ENCODE measurements around the gene PYGO2. TPM values are rescaled to one million over a fixed set of nuclear protein-coding genes. Genes with fewer than 3 reads are reported as not detected.

The PYGO2 gene
- total and polyA plus RNA-seq, 2 of the 8 experiments (the other 6 are each of a cell fraction or from before 2014, with no cell fraction given): 31.0 to 31.6 TPM

DNA sequence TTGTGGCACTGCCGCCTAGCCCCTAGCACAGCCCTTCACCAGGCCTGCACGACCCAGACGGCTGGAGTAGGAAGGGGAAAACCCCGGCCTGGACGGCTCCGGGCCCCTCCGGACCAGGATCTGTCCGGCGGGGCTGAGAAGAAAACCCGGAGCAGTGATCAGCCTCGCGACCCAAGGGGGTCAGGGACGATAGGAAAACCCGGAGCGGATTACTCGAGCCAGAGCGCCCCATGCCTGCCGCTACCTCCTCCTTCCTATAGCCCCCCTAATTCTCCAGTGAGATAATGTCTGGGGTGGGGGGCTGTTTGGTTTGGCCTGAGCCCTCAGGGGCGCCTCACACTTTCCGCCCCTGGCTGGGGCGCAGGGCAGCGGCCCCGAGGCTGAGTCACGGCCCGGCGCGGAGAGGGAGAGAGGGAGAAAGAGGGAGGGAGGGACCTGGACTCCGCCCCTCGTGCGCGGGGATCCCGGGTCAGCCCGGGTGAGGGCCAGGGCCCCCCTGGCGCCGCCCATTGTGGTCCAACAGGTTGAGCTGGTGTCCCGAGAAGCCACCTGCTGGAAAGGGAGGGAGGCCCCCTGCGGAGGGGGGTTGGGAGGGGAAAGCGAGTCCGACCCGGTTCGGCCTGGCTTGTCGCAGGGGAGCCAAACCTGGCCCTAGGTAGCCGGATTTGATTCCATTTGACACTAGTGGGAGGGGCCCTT is 39.3 kb upstream of the PYGO2 start (continued):
- TF ChIP-seq PHF8 (conservative IDR thresholded peaks at IDR 0.05; ENCODE audit: low read depth, low read length) (0 out of 2 replicates have a peak, but pooled peaks have one; percentile 42), GABPA (IDR thresholded peaks at IDR 0.05; ENCODE audit: borderline replicate concordance, insufficient read depth, low read length) (peak; percentile 63; the same call in 1 of the 2 replicates), SP4 (IDR thresholded peaks at IDR 0.05; ENCODE audit: low read length) (peak; percentile 52; the same call in 1 of the 2 replicates), TEAD4 (IDR thresholded peaks at IDR 0.05; ENCODE audit: low read depth, low read length) (0 out of 2 replicates have a peak, but pooled peaks have one; percentile 42), RFX5 (IDR thresholded peaks at IDR 0.05; ENCODE audit: borderline replicate concordance, low read depth, low read length) (peak; percentile 78), YY1 (IDR thresholded peaks at IDR 0.05; ENCODE audit: low read depth, low read length) (peak; percentile 74; the same call in 1 of the 2 replicates)
- TF ChIP-seq, protein P1, sequence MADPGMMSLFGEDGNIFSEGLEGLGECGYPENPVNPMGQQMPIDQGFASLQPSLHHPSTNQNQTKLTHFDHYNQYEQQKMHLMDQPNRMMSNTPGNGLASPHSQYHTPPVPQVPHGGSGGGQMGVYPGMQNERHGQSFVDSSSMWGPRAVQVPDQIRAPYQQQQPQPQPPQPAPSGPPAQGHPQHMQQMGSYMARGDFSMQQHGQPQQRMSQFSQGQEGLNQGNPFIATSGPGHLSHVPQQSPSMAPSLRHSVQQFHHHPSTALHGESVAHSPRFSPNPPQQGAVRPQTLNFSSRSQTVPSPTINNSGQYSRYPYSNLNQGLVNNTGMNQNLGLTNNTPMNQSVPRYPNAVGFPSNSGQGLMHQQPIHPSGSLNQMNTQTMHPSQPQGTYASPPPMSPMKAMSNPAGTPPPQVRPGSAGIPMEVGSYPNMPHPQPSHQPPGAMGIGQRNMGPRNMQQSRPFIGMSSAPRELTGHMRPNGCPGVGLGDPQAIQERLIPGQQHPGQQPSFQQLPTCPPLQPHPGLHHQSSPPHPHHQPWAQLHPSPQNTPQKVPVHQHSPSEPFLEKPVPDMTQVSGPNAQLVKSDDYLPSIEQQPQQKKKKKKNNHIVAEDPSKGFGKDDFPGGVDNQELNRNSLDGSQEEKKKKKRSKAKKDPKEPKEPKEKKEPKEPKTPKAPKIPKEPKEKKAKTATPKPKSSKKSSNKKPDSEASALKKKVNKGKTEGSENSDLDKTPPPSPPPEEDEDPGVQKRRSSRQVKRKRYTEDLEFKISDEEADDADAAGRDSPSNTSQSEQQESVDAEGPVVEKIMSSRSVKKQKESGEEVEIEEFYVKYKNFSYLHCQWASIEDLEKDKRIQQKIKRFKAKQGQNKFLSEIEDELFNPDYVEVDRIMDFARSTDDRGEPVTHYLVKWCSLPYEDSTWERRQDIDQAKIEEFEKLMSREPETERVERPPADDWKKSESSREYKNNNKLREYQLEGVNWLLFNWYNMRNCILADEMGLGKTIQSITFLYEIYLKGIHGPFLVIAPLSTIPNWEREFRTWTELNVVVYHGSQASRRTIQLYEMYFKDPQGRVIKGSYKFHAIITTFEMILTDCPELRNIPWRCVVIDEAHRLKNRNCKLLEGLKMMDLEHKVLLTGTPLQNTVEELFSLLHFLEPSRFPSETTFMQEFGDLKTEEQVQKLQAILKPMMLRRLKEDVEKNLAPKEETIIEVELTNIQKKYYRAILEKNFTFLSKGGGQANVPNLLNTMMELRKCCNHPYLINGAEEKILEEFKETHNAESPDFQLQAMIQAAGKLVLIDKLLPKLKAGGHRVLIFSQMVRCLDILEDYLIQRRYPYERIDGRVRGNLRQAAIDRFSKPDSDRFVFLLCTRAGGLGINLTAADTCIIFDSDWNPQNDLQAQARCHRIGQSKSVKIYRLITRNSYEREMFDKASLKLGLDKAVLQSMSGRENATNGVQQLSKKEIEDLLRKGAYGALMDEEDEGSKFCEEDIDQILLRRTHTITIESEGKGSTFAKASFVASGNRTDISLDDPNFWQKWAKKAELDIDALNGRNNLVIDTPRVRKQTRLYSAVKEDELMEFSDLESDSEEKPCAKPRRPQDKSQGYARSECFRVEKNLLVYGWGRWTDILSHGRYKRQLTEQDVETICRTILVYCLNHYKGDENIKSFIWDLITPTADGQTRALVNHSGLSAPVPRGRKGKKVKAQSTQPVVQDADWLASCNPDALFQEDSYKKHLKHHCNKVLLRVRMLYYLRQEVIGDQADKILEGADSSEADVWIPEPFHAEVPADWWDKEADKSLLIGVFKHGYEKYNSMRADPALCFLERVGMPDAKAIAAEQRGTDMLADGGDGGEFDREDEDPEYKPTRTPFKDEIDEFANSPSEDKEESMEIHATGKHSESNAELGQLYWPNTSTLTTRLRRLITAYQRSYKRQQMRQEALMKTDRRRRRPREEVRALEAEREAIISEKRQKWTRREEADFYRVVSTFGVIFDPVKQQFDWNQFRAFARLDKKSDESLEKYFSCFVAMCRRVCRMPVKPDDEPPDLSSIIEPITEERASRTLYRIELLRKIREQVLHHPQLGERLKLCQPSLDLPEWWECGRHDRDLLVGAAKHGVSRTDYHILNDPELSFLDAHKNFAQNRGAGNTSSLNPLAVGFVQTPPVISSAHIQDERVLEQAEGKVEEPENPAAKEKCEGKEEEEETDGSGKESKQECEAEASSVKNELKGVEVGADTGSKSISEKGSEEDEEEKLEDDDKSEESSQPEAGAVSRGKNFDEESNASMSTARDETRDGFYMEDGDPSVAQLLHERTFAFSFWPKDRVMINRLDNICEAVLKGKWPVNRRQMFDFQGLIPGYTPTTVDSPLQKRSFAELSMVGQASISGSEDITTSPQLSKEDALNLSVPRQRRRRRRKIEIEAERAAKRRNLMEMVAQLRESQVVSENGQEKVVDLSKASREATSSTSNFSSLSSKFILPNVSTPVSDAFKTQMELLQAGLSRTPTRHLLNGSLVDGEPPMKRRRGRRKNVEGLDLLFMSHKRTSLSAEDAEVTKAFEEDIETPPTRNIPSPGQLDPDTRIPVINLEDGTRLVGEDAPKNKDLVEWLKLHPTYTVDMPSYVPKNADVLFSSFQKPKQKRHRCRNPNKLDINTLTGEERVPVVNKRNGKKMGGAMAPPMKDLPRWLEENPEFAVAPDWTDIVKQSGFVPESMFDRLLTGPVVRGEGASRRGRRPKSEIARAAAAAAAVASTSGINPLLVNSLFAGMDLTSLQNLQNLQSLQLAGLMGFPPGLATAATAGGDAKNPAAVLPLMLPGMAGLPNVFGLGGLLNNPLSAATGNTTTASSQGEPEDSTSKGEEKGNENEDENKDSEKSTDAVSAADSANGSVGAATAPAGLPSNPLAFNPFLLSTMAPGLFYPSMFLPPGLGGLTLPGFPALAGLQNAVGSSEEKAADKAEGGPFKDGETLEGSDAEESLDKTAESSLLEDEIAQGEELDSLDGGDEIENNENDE (IDR thresholded peaks at IDR 0.05; ENCODE audit: insufficient replicate concordance, low read length): no peak

All from H1 (cell line).